Measurements from ENCODE around the gene ACADSB. TPM values are rescaled to one million over a fixed set of nuclear protein-coding genes. Genes with fewer than 3 reads are reported as not detected.

Gene ACADSB
- total RNA-seq, 1 experiment from 2014 or later = 14.5 TPM

GRCh38 chr10:123073187-123073586 lies 64.4 kb downstream of the ACADSB start:
- peaks cover 10% of the 10 kb centered on the region for H3K4me1 Mint-ChIP-seq
- H3K36me3 Mint-ChIP-seq = no peaks in the 10 kb centered on the region
- ChIA-PET POLR2A (interaction anchor here (0.6 kb wide), 1 partner anchor 44 kb away, joined by 4 read pairs; no protein-coding TSS in a partner anchor), CTCF (interaction anchor here (1.5 kb wide), 1 partner anchor 30 kb away, joined by 5 read pairs; no protein-coding TSS in a partner anchor)
- no peak overlapping the region for H3K27ac Mint-ChIP-seq
- no peak overlapping the region for H3K4me3 Mint-ChIP-seq
- peaks cover 7% of the 10 kb centered on the region for H3K9me3 Mint-ChIP-seq
- ATAC-seq = no peak
- no peaks in the 10 kb centered on the region for H3K27me3 Mint-ChIP-seq (ENCODE audit: low read depth)
- TF ChIP-seq SP1 (CRISPR knock-in tag; conservative IDR thresholded peaks at IDR 0.05) = no peak
- TF ChIP-seq OVOL2 (CRISPR knock-in tag; IDR thresholded peaks at IDR 0.05; ENCODE audit: borderline replicate concordance) = no peak
- TF ChIP-seq FOXP1 (CRISPR knock-in tag; IDR thresholded peaks at IDR 0.05; ENCODE audit: borderline replicate concordance) = no peak
- no peak for TF ChIP-seq ESRRA (CRISPR knock-in tag; IDR thresholded peaks at IDR 0.05; ENCODE audit: borderline replicate concordance)
- TF ChIP-seq E2F1 (CRISPR knock-in tag; IDR thresholded peaks at IDR 0.05) = no peak
- no peak for TF ChIP-seq CTCF (IDR thresholded peaks at IDR 0.05)
- no peak for TF ChIP-seq ZNF281 (CRISPR knock-in tag; IDR thresholded peaks at IDR 0.05)
- TF ChIP-seq ZNF138 (CRISPR knock-in tag; conservative IDR thresholded peaks at IDR 0.05) = no peak
- no peak for TF ChIP-seq ATF3 (CRISPR knock-in tag; conservative IDR thresholded peaks at IDR 0.05)
- no peak for TF ChIP-seq E2F4 (CRISPR knock-in tag; IDR thresholded peaks at IDR 0.05; ENCODE audit: borderline replicate concordance, low read depth)
- no peak for DNase-seq (ENCODE audit: low spot score)

GRCh38 chr10:123074215-123074614 lies 65.4 kb downstream of the ACADSB start:
- Mint-ChIP-seq H3K4me3 (no peak overlapping the region), H3K9me3 (peaks cover 8% of the 10 kb centered on the region), H3K36me3 (no peaks in the 10 kb centered on the region), H3K27me3 (ENCODE audit: low read depth) (no peaks in the 10 kb centered on the region), H3K4me1 (peaks cover 5% of the 10 kb centered on the region), H3K27ac (no peak overlapping the region)
- no peak for ATAC-seq
- ChIA-PET POLR2A (no interaction called here), CTCF (interaction anchor here (1.5 kb wide), 1 partner anchor 31 kb away, joined by 5 read pairs; no protein-coding TSS in a partner anchor)
- no peak for DNase-seq (ENCODE audit: low spot score)
- no peak for TF ChIP-seq RORB (CRISPR knock-in tag; IDR thresholded peaks at IDR 0.05)
- TF ChIP-seq AR (CRISPR knock-in tag; IDR thresholded peaks at IDR 0.05) = no peak
- TF ChIP-seq ETV6 (CRISPR knock-in tag; IDR thresholded peaks at IDR 0.05) = no peak
- no peak for TF ChIP-seq SP1 (CRISPR knock-in tag; conservative IDR thresholded peaks at IDR 0.05)
- no peak for TF ChIP-seq ATF3 (CRISPR knock-in tag; conservative IDR thresholded peaks at IDR 0.05)
- no peak for TF ChIP-seq FOXP4 (CRISPR knock-in tag; IDR thresholded peaks at IDR 0.05)
- no peak for TF ChIP-seq NFE2L1 (CRISPR knock-in tag; IDR thresholded peaks at IDR 0.05)
- TF ChIP-seq SMAD4 (CRISPR knock-in tag; IDR thresholded peaks at IDR 0.05) = no peak
- no peak for TF ChIP-seq ZNF232 (CRISPR knock-in tag; IDR thresholded peaks at IDR 0.05)
- TF ChIP-seq ZNF423 (CRISPR knock-in tag; IDR thresholded peaks at IDR 0.05) = no peak
- TF ChIP-seq ZNF425 (CRISPR knock-in tag; conservative IDR thresholded peaks at IDR 0.05) = no peak
